ENCODE measurements around the gene SYNDIG1L. TPM values are rescaled to one million over a fixed set of nuclear protein-coding genes. Genes with fewer than 3 reads are reported as not detected.

Gene SYNDIG1L
- not detected in 2 replicates for total RNA-seq

DNA sequence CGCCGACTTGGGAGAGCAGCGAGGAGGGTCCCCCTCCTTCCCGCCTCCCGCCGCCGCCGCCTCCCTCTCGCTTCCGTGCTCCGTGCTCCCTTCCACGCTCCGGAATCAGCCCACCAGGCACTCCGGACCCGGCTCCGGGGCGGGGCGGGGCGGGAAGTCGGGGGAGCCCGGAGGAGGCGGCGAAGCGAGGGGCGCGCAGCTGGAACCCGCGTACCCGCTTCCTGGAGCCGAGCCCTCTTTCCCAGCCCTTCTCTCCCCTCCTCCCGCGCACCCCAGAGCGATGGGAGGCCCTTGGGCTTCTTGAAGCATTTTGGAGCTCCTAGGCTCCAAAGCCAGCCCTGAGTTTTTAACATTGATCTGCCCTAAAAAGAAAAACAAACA, at the start of gene SYNDIG1L:
TSS of gene SYNDIG1L (minus strand) at position 9 of the 381 bp plus-strand sequence. CDS start 16,466 bp downstream, outside the sequence.
- no peak for DNase-seq (ENCODE audit: low read depth)
- H3K36me3 ChIP-seq (ENCODE audit: control insufficient read depth, insufficient read depth, low read length): no peaks in the 10 kb centered on the region
- H3K27me3 ChIP-seq (ENCODE audit: control insufficient read depth, insufficient read depth, low read length): peaks cover 54% of the 10 kb centered on the region
- no peak within 1 kb of the TSS for H3K4me3 ChIP-seq (ENCODE audit: low read depth, low read length)
- TF ChIP-seq, protein P1, sequence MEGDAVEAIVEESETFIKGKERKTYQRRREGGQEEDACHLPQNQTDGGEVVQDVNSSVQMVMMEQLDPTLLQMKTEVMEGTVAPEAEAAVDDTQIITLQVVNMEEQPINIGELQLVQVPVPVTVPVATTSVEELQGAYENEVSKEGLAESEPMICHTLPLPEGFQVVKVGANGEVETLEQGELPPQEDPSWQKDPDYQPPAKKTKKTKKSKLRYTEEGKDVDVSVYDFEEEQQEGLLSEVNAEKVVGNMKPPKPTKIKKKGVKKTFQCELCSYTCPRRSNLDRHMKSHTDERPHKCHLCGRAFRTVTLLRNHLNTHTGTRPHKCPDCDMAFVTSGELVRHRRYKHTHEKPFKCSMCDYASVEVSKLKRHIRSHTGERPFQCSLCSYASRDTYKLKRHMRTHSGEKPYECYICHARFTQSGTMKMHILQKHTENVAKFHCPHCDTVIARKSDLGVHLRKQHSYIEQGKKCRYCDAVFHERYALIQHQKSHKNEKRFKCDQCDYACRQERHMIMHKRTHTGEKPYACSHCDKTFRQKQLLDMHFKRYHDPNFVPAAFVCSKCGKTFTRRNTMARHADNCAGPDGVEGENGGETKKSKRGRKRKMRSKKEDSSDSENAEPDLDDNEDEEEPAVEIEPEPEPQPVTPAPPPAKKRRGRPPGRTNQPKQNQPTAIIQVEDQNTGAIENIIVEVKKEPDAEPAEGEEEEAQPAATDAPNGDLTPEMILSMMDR (IDR thresholded peaks at IDR 0.05; ENCODE audit: insufficient read depth, low read length, poor library complexity, severe bottlenecking): no peak

DNA sequence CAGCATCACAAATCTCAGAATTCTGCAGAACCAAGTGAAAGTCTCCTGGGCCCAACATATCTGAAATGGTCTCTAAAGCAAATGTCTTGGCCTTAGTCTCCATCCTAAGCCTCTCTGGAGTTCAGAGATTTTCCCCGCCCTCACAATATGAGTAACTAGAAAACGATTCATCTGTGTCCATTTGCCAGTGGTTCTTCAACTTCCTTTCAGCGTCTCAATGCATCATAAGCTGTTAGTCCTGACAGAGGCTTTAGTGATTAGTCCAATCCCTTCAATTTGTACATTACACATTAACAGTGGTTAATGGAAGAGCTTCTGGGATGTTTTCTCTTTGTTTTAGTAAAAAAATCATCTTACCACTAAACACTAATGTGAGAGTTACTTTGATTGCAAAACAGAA, 49.7 kb upstream of the SYNDIG1L start:
- Histone ChIP-seq H3K4me3 (ENCODE audit: low read depth, low read length) (no peak overlapping the region), H3K36me3 (ENCODE audit: control insufficient read depth, insufficient read depth, low read length) (peaks cover 5% of the 10 kb centered on the region), H3K27me3 (ENCODE audit: control insufficient read depth, insufficient read depth, low read length) (no peaks in the 10 kb centered on the region)
- peak; percentile 31 for DNase-seq (ENCODE audit: low read depth)
- TF ChIP-seq, protein P1 (IDR thresholded peaks at IDR 0.05; ENCODE audit: insufficient read depth, low read length, poor library complexity, severe bottlenecking): no peak

DNA sequence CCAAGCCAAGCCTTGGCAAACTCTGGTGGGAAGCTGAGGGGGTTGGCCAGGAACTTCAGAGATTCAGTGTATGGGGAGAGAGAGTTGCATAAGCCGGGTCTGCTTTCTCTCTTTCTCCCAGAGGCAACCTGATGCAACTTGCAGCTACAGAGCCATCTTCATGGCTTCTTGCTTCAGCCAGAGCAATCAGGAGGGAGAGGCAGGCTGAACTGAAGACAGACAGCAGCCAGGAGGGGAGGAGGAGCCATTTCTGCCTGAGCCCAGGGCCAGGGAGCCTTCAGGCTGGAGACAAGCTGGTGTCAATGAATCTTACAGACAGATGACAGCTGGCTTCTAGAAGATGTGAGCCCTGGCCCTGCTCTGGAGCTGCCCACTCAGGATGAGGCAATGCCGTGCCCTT, 48.4 kb upstream of the SYNDIG1L start:
- TF ChIP-seq, protein P1 (IDR thresholded peaks at IDR 0.05; ENCODE audit: insufficient read depth, low read length, poor library complexity, severe bottlenecking): no peak
- DNase-seq (ENCODE audit: low read depth): no peak
- Histone ChIP-seq H3K27me3 (ENCODE audit: control insufficient read depth, insufficient read depth, low read length) (no peaks in the 10 kb centered on the region), H3K36me3 (ENCODE audit: control insufficient read depth, insufficient read depth, low read length) (peaks cover 4% of the 10 kb centered on the region), H3K4me3 (ENCODE audit: low read depth, low read length) (no peak overlapping the region)

DNA sequence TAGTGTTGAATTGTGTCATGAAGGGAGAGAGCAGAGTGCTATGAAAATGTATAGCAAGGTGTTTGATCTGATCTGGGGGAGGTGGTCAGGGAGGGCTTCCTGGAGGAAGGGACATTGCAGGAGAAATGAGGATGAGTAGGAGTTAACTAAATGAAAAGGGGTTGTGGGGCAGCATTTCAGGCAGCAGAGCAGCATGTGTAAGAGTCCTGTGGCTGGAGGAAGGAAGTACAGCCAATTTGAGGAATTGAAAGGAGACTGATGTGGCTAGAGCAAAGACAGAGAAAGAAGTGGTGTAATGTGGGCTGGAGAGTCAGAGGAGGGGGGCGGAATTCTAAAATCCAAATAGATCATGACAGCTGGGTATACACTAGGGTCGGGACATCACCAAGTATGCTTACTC, 46.6 kb upstream of the SYNDIG1L start:
- H3K4me3 ChIP-seq (ENCODE audit: low read depth, low read length): no peak overlapping the region
- no peak for DNase-seq (ENCODE audit: low read depth)
- TF ChIP-seq, protein P1 (IDR thresholded peaks at IDR 0.05; ENCODE audit: insufficient read depth, low read length, poor library complexity, severe bottlenecking): no peak
- H3K27me3 ChIP-seq (ENCODE audit: control insufficient read depth, insufficient read depth, low read length): no peaks in the 10 kb centered on the region
- peaks cover 4% of the 10 kb centered on the region for H3K36me3 ChIP-seq (ENCODE audit: control insufficient read depth, insufficient read depth, low read length)

DNA sequence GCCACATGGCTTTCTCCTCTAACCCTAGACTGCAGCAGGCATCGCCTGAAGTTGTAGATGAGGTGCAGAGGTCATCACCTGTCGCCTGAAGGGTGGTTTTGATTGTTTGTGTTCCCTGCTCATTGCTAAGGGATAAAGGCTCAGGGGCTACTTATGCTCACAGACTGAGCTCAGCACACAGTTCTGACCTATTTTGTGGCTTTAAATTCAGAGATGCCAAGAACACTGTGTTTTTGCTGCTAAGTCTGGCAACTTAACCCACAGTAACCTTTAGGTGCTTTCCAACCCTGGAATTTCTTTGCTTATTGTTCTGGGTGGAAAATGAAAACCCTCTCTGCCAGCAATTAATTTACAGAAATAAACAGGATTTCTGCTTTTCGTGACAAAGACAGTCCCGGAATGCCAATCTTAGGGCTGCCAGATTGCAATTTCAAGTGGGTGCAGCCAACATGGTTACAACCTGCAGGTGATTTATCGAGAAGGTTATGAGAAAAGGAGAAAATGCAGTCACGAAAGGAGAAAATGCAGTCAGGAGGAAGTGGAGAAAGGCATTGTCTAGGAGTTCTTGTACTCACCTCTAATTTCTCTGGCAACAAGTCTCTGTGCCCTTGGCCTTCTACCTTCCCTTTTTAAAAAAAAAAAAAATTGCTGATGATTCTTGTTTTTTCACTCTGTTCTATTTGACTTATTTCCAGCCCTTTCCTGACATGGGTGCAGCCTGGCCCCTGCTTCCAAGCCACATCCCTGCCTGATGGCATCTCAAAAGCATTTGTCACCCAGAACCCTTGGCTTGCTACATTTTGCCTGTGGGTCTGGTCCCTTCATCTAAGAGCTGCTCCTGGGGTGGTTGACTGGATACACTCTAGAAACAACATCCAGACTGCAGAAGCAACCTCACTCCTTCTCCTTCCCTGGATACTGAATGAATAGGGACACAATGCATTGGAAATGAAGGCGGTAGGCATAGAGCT, 43.8 kb upstream of the SYNDIG1L start:
- Histone ChIP-seq H3K4me3 (ENCODE audit: low read depth, low read length) (no peak overlapping the region), H3K36me3 (ENCODE audit: control insufficient read depth, insufficient read depth, low read length) (peaks cover 4% of the 10 kb centered on the region), H3K27me3 (ENCODE audit: control insufficient read depth, insufficient read depth, low read length) (no peaks in the 10 kb centered on the region)
- no peak for DNase-seq (ENCODE audit: low read depth)
- TF ChIP-seq, protein P1 (IDR thresholded peaks at IDR 0.05; ENCODE audit: insufficient read depth, low read length, poor library complexity, severe bottlenecking): no peak

Data from kidney epithelial cell (primary cell).